COLO668 (cell line): Measurements from ENCODE around the gene CLTRN.

Source experiments
- DNase-seq: peaks from one replicate; lab custom pipeline; 2025; ENCODE audit not compliant: unreplicated experiment; lab: John Stamatoyannopoulos, UW

CLTRN gene

DNA sequence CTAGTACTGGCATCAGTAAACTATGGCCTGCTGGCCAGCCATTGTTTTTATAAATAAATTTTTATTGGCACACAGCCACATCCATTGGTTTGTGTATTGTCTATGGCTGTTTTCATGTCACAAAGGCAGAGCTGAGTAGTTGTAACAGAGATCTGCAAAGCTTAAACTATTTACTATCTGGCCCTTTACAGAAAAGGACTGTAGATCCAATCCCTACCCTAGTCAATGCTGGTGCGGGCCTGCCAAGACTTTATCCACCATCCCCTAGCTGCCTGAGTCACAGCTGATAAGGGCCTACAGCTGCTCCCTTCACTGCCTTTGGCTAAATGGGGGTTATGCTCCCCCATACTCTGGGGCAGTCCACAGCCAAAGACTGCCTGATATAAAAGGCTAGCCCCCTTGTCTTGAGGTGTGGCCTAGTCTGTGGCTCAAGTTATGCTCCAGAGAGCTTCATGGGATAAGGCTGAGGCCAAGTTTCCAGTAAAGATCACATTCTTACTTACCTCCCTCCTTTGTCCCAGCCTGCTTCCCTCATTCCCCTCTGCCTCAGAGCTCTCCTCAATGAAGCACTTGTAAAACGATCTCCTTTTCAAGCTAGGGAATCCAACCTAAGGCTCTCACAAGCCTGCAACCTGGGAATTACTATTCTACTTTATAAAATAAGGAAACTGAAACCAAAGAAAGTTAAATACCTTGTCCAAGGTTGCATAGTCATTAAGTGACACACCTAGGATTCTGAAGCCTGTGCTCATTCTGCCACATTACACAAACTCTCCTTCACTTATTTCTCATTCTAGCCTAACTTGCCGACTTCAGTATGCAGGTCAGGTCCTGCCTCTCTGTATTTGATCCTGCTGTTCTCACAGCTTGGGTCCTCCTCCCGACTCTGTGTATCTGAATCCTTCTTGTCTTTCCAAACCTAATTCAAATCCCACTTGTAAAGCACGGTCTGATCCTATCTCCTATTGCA is 84.5 kb downstream of the CLTRN start:
- no peak for DNase-seq
